ENCODE measurements around the gene ZNF532.

DNA sequence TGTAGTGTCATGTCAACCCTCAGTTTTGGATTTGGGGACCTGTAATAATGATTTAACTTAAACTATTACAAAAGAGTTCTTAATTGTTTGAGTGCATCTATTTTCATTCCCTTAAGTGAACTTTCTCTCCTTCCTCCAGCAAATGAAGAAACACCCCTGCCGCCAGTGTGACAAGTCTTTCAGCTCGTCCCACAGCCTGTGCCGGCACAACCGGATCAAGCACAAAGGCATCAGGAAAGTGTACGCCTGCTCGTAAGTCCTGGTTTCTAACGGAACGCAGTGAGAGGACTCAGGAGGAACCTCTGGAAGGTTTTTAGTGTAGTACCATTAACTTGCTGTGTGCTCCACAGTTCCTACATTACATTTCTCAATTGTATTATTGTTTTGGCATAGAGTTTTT is 114.2 kb downstream of the ZNF532 start:
- no peak for TF ChIP-seq POLR2A (IDR thresholded peaks at IDR 0.05)
- TF ChIP-seq, protein P1, sequence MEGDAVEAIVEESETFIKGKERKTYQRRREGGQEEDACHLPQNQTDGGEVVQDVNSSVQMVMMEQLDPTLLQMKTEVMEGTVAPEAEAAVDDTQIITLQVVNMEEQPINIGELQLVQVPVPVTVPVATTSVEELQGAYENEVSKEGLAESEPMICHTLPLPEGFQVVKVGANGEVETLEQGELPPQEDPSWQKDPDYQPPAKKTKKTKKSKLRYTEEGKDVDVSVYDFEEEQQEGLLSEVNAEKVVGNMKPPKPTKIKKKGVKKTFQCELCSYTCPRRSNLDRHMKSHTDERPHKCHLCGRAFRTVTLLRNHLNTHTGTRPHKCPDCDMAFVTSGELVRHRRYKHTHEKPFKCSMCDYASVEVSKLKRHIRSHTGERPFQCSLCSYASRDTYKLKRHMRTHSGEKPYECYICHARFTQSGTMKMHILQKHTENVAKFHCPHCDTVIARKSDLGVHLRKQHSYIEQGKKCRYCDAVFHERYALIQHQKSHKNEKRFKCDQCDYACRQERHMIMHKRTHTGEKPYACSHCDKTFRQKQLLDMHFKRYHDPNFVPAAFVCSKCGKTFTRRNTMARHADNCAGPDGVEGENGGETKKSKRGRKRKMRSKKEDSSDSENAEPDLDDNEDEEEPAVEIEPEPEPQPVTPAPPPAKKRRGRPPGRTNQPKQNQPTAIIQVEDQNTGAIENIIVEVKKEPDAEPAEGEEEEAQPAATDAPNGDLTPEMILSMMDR (IDR thresholded peaks at IDR 0.05): no peak

Measured in Peyer's patch (tissue), 4 donors.